NCI-H2227 (cell line): ENCODE results near the gene CPEB2.

Experiments used
- DNase-seq: peaks from one replicate; lab custom pipeline; 2025; ENCODE audit not compliant: unreplicated experiment; lab: John Stamatoyannopoulos, UW

Gene CPEB2

GRCh38 chr4:15010038-15010585 is 7.8 kb downstream of the CPEB2 start:
- DNase-seq = no peak

GRCh38 chr4:15011166-15011565 is 8.9 kb downstream of the CPEB2 start:
- no peak for DNase-seq

DNA sequence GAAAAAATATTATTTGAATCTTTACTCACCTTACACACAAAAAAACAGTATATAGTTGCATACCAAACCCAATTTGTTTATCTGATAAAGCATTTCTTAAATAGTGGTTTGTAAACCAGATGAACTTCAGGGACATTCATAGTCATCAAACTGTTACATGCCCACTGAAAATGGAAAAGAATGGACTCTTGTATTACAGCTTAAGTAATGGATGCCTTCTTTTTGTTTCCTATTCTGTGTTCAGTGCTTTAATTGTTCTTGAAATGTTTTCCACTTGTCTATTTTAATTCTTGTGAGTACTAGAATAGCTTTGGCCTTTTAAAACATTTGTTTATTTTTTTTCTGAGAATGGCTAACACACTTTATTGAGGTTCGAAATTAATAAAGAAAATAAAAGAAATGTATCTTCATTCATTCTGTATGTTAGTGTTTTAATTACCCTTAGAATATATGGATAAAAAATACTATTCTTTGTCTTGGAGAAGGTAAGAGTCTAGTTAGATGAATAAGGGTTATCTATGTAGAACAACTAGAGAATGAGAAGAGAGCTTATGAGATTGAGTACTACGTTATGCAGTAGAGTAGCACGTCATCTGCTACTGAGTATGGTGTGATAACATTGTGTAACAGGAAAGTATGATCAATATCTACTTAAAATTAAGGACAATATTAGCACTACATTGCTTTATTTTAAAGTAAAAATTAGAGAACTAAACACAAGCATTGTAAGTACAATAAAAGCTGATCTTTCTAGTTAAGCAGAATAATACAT is 9.9 kb downstream of the CPEB2 start:
- no peak for DNase-seq

GRCh38 chr4:15013585-15013984 is 11.3 kb downstream of the CPEB2 start:
- DNase-seq = no peak

DNA sequence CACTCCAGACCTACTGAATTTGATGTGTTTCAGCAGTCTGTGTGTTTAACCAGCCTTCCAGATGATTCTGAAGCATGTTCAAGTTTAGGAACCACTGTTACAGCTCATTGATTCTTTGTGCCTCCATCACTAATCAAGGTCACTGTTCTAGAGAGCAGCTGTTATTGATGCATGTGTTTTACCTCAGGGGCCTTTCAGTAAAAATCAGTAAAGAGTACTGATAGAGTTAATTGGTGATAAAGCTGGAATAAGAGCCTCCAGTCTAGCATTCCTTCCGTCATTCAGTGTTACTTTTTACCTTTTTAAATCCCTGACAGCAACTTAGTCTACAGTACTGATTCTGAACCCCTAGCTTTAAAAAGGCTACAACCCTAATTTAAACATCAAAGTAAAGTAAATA is 12.9 kb downstream of the CPEB2 start:
- no peak for DNase-seq

GRCh38 chr4:15018361-15018760 is 16.1 kb downstream of the CPEB2 start:
- no peak for DNase-seq

DNA sequence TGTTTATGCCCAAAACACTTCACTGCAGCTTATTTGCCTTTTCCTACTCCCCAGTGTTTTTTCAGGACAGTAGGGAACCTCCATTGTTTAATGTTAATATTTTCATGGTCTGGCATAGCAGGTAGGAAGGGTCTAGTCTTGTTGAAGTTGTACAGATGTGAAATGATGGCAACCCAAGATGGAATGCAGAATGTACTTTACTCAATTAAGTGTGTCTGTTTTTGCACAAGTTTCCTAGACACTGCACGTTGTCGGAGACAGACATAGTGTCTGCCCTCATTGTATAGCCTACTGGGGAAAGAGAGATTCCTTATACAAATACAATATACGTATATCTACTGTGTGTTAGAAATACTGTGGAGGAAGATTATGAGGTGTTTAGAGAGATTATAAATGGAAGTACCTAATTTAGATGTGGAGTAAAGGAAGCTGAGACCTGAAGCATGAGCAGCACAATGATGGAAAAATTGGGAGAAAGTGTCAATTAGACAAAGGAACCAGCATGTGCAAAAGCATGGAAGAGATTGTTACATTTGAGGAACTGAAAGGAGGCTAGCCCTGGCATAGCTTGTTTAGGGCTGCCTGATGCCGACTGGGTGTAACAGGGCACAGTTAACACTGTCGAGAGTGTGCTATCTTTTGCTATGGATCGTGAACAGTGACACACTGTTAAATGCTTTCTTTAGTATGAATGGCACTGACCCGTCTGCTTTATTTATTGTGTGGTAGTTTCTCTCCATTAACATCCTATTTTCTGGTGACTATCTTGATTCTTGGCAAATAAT is 18.4 kb downstream of the CPEB2 start:
- no peak for DNase-seq

- DNase-seq = no peak
Observed at GRCh38 chr4:15021311-15021710, 19.0 kb downstream of the CPEB2 start.

- no peak for DNase-seq
Observed at GRCh38 chr4:15021946-15022345, 19.7 kb downstream of the CPEB2 start.

- DNase-seq = no peak
Observed at GRCh38 chr4:15024386-15024785, 22.1 kb downstream of the CPEB2 start.

DNA sequence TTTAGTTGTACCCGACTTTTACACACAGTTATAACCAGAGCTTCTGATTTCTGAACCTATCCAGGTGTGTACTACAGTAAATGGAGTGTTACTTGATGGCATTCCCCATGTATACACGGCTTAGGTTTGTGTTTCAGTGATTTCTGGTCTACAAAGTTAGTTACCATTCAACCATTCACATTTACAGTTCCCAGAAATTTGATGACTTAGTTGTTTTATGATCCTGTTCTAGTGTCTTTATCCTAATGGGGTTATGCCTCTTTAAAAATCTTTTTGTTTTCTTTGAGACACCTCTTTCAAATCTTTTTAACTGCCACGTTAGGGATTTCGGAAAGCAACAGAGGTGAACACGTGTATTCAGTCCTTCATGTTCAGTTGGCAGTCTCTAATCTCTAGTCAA is 23.4 kb downstream of the CPEB2 start:
- DNase-seq = no peak

DNA sequence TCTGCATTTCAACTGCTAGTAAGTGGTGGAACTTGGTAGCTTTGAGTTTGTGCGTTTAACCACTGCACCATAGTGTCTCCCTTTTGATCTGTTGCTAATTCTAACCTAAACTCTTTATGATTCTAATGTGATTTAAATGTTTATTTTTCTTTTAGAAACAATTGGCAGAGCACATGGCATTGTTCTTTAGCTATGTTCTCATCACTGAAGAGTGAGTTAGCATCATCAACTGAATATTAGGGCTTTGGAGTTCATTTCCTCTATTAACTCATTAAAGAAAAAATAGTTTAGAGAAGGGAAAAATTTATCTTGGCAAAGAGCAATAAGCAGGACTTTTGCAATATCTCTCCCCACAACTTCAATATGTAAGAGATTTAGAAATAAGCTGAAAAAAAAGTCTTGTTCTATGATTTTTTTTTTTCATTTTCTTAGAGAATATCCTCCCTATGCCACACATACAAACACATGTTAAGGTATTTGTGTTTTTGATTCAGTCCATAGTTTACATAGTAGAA is 25.7 kb downstream of the CPEB2 start:
- no peak for DNase-seq

- DNase-seq = no peak
Observed at GRCh38 chr4:15031197-15031596, 28.9 kb downstream of the CPEB2 start.

- DNase-seq = no peak
Observed at GRCh38 chr4:15031993-15032675, 29.9 kb downstream of the CPEB2 start.

- DNase-seq = no peak
Observed at GRCh38 chr4:15034071-15034764, 31.9 kb downstream of the CPEB2 start.

DNA sequence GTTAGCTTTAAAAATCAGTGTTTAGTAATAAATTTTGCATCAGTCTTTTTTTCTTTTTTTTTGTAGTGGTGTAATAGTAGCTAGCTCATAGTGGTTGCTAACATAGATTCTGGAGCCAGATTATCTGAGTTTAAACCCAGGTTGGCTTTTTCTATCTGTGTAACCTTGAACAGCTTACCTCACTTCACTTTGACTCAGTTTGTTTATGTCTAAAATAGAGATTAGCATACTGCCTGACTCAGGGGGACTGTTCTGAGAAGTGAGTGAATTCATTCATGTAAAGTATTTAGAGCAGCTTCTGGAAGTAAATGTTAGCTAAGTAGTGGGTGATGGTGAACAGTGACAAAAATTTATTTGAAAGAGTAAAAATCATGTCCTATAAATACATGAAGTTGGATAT is 32.9 kb downstream of the CPEB2 start:
- no peak for DNase-seq

- DNase-seq = no peak
Observed at GRCh38 chr4:15037923-15038541, 35.8 kb downstream of the CPEB2 start.

DNA sequence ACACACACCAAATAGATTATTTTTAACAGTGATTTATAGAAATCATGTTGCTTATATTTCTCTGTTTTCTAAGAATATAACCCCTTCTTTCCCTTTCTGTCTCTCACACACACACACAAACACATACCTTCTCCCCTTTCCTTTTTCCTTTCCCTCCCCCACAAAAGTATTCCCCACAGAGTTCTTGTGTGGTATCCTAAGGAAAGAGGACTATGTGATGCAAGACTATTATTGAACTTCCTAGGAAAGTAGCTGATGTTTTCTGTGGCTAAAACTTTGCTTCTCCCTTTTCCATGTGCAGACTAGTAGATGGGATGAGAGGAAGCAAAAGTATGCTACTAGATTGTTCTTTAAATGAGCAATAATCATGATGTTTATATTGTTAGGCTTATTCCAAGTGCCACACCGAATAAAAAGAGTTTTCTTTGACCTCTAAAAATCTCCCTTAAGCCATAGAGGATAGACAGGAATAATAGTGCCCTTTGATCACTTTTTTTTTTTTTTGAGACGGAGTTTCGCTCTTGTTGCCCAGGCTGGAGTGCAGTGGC is 38.7 kb downstream of the CPEB2 start:
- no peak for DNase-seq

DNA sequence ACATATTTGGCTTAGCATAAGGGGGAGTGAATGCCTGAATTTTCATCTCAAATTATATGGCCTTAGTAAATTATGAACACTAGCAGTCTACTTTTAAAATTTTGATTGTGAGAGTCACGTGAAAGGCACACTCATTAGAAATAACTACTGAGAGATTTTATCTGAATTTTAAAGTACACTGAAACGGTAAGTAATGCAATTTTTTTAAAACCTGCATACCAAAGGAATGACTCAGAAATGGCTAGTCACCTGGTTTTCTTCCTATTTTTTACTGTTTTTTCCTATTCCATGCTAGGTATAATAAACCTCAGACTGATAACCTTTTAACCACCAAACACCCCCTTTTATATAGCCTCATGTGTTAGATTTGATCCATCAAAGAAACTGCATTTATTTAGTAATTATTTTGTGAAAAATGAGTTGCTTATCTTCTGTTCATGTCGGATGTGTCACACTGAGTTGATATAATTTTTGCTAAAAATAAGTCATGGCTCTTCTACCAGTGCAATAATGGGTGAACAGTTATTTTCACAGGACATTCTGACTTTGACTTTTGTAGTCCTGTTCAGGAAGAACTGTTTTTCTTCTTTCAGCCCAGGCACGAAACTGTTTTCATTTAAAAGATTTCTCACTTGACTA is 40.4 kb downstream of the CPEB2 start:
- DNase-seq = no peak

DNA sequence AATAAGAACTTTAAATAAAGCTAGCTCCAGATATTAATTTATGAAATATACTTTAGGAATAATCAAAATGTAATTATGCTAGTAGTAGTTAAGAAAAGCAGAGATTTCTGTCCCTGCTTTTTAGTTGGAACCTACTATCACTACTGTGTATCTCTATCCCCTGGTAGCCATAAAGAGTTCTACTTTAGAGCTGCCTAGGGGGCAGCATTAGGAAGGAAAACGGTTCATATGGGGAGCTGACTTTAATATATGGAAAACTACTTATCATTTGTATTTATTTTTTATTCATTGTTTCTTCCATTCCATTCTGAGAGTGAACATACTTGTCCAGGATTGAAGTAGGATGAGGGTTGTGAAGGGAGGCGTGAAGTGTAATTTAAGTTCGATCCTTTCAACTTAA is 40.9 kb downstream of the CPEB2 start:
- no peak for DNase-seq
